ENCODE measurements around the gene NOS2.
"Not testable (repeated sequence)": the region's sequence is repeated elsewhere in the genome, so short reads cannot be mapped to it uniquely, and the experiment has no call there.

DNA sequence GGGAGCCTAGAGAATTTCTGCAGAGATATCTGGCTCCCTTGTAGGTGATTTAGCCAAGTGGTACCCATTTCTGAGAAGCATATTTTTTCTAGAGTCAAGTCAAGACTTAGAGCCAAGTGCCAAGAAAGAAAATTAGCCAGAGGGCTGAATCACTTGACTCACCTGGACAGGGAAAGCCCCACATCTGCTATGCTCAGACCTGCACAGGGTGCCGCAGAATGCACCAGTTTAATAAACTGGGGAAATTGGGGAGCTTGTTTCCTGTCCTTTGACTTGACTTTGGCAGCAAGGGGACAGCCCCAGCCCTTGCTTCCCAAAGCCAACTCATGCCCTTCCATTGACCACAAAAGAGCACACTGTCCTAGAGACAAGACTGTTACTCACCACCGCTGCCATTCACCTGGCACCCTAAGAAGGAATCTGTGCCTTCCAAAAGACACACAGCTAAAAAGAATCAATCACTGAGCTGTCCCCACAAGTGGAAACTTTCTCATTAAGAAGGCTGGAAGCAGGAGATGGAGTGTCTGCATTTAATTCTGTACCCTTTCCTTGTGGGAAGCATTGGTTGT is 28.9 kb upstream of the NOS2 start:
- TF ChIP-seq, protein P1, sequence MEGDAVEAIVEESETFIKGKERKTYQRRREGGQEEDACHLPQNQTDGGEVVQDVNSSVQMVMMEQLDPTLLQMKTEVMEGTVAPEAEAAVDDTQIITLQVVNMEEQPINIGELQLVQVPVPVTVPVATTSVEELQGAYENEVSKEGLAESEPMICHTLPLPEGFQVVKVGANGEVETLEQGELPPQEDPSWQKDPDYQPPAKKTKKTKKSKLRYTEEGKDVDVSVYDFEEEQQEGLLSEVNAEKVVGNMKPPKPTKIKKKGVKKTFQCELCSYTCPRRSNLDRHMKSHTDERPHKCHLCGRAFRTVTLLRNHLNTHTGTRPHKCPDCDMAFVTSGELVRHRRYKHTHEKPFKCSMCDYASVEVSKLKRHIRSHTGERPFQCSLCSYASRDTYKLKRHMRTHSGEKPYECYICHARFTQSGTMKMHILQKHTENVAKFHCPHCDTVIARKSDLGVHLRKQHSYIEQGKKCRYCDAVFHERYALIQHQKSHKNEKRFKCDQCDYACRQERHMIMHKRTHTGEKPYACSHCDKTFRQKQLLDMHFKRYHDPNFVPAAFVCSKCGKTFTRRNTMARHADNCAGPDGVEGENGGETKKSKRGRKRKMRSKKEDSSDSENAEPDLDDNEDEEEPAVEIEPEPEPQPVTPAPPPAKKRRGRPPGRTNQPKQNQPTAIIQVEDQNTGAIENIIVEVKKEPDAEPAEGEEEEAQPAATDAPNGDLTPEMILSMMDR (IDR thresholded peaks at IDR 0.05): not testable (repeated sequence)
- TF ChIP-seq POLR2A (IDR thresholded peaks at IDR 0.05): not testable (repeated sequence)

Data from vagina (tissue), 2 donors.